ENCODE results near the gene ZFP36L1.

Gene ZFP36L1

GRCh38 chr14:68795597-68796417 is 2.9 kb upstream of the ZFP36L1 start:
- peak in 1 of 2 donors; percentile 65 for DNase-seq (ENCODE audit: low read depth in 2 of 2)

- DNase-seq (ENCODE audit: low read depth in 2 of 2) = no peak
Measured at GRCh38 chr14:68794851-68795596, 2.2 kb upstream of the ZFP36L1 start.

GRCh38 chr14:68794130-68794850 is 1.4 kb upstream of the ZFP36L1 start:
- peak; percentile 73 to 76 for DNase-seq (ENCODE audit: low read depth in 2 of 2)

GRCh38 chr14:68793734-68794129 is 865 bp upstream of the ZFP36L1 start:
- no peak for DNase-seq (ENCODE audit: low read depth in 2 of 2)

- DNase-seq (ENCODE audit: low read depth in 2 of 2) = no peak
Measured at GRCh38 chr14:68792678-68792978, 239 bp downstream of the ZFP36L1 start.

- no peak for DNase-seq (ENCODE audit: low read depth in 2 of 2)
Measured at GRCh38 chr14:68791902-68792677, 777 bp downstream of the ZFP36L1 start.

GRCh38 chr14:68791078-68791901 is 1.6 kb downstream of the ZFP36L1 start:
- no peak for DNase-seq (ENCODE audit: low read depth in 2 of 2)

- DNase-seq (ENCODE audit: low read depth in 2 of 2) = no peak
Measured at GRCh38 chr14:68790644-68791077, 2.2 kb downstream of the ZFP36L1 start.

- DNase-seq (ENCODE audit: low read depth in 2 of 2) = no peak
Measured at GRCh38 chr14:68789821-68790643, 2.8 kb downstream of the ZFP36L1 start.

- DNase-seq (ENCODE audit: low read depth in 2 of 2) = peak; percentile 73 to 78
Measured at GRCh38 chr14:68788996-68789820, 3.7 kb downstream of the ZFP36L1 start.

GRCh38 chr14:68788275-68788995 is 4.4 kb downstream of the ZFP36L1 start:
- no peak for DNase-seq (ENCODE audit: low read depth in 2 of 2)

- no peak for DNase-seq (ENCODE audit: low read depth in 2 of 2)
Measured at GRCh38 chr14:68787092-68787992, 5.5 kb downstream of the ZFP36L1 start.

GRCh38 chr14:68786491-68787091 is 6.3 kb downstream of the ZFP36L1 start:
- no peak for DNase-seq (ENCODE audit: low read depth in 2 of 2)

GRCh38 chr14:68785534-68786490 is 7.1 kb downstream of the ZFP36L1 start:
- DNase-seq (ENCODE audit: low read depth in 2 of 2) = no peak

- no peak for DNase-seq (ENCODE audit: low read depth in 2 of 2)
Measured at GRCh38 chr14:68784978-68785533, 7.8 kb downstream of the ZFP36L1 start.
